GM23338 (cell line): Measurements from ENCODE around the gene IQGAP1. TPM values are rescaled to one million over a fixed set of nuclear protein-coding genes. Genes with fewer than 3 reads are reported as not detected.

Experiments
- ATAC-seq: fragments of 200-7000 bp; cut with Tn5 transposase; 3 replicates; pipeline ENCODE4 v1.9.1; 2020
- DNase-seq: peaks from one replicate; pipeline ENCODE4 v3.0.0-alpha.2; 2015; ENCODE audit warnings: low spot score
- H2AFZ ChIP-seq: fragments of 200-600 bp; sonication (generic); 2 replicates; pipeline ENCODE4 v1.8.0; 2016; ENCODE audit warnings: antibody characterized with exemption, mild to moderate bottlenecking, moderate library complexity
- H3F3A ChIP-seq: fragments of 200-600 bp; sonication (generic); replicated peaks from 2 replicates; pipeline ENCODE4 v1.8.0; 2017; ENCODE audit warnings: antibody characterized with exemption, mixed run types, low read depth
- H3K27ac ChIP-seq: fragments of 200-600 bp; sonication (generic); 2 replicates; pipeline ENCODE4 v1.6.1; 2016; ENCODE audit warnings: low read depth
- H3K27me3 ChIP-seq: fragments of 200-600 bp; sonication (generic); 2 replicates; pipeline ENCODE4 v1.8.0; 2016; ENCODE audit warnings: mild to moderate bottlenecking, mixed run types, moderate library complexity; ENCODE audit not compliant: insufficient read depth
- H3K36me3 ChIP-seq: fragments of 200-600 bp; sonication (generic); 2 replicates; pipeline ENCODE4 v1.8.0; 2016; ENCODE audit warnings: mild to moderate bottlenecking; ENCODE audit not compliant: insufficient read depth
- H3K4me1 ChIP-seq: fragments of 200-600 bp; sonication (generic); 2 replicates; pipeline ENCODE4 v1.8.0; 2016; ENCODE audit warnings: mild to moderate bottlenecking, moderate library complexity; ENCODE audit not compliant: insufficient read depth
- H3K4me2 ChIP-seq: fragments of 200-600 bp; sonication (generic); 2 replicates; pipeline ENCODE4 v1.7.1; 2017; ENCODE audit warnings: mixed run types
- H3K4me3 ChIP-seq: fragments of 200-600 bp; sonication (generic); 2 replicates; pipeline ENCODE4 v1.6.1; 2016; ENCODE audit warnings: mixed run types
- H3K79me2 ChIP-seq: fragments of 200-600 bp; sonication (generic); replicated peaks from 2 replicates; pipeline ENCODE4 v1.8.0; 2017; ENCODE audit warnings: mild to moderate bottlenecking; ENCODE audit not compliant: insufficient read depth
- H3K9me2 ChIP-seq: fragments of 200-600 bp; sonication (generic); 2 replicates; pipeline ENCODE4 v1.8.0; 2017; ENCODE audit not compliant: insufficient read depth
- H4K20me1 ChIP-seq: fragments of 200-600 bp; sonication (generic); replicated peaks from 2 replicates; pipeline ENCODE4 v1.8.0; 2017; ENCODE audit warnings: mild to moderate bottlenecking; ENCODE audit not compliant: insufficient read depth
- H3K27ac Mint-ChIP-seq: 2 replicates; pipeline ENCODE4 v1.8.0; 2020; ENCODE audit warnings: inconsistent platforms, mild to moderate bottlenecking, moderate library complexity, mixed read lengths
- H3K27me3 Mint-ChIP-seq: 3 replicates; pipeline ENCODE4 v1.8.0; 2022; ENCODE audit warnings: low read depth, mild to moderate bottlenecking, moderate library complexity, mixed read lengths, inconsistent platforms; ENCODE audit not compliant: insufficient read depth, poor library complexity
- H3K36me3 Mint-ChIP-seq: 3 replicates; pipeline ENCODE4 v1.8.0; 2021; ENCODE audit warnings: low read depth, mild to moderate bottlenecking, inconsistent platforms, moderate library complexity, mixed read lengths
- H3K4me1 Mint-ChIP-seq: 3 replicates; pipeline ENCODE4 v1.8.0; 2020; ENCODE audit warnings: mild to moderate bottlenecking, inconsistent platforms, mixed read lengths
- H3K4me3 Mint-ChIP-seq: 3 replicates; pipeline ENCODE4 v1.8.0; 2021; ENCODE audit warnings: moderate library complexity, mild to moderate bottlenecking, inconsistent platforms, mixed read lengths
- H3K9me3 Mint-ChIP-seq: 3 replicates; pipeline ENCODE4 v1.8.0; 2020; ENCODE audit warnings: moderate library complexity, mild to moderate bottlenecking, inconsistent platforms, mixed read lengths
- CREB1 ChIP-seq: fragments of 250-450 bp; sonication (Bioruptor Pico); IDR thresholded peaks from 2 replicates; pipeline ENCODE4 v1.5.0; 2020; ENCODE audit warnings: low read depth, mild to moderate bottlenecking, moderate library complexity
- EZH2 ChIP-seq: fragments of 200-600 bp; sonication (generic); IDR thresholded peaks from one replicate; pipeline ENCODE4 v1.8.0; 2017; ENCODE audit warnings: antibody characterized with exemption, mild to moderate bottlenecking, low read depth; ENCODE audit not compliant: unreplicated experiment
- EZH2phosphoT487 ChIP-seq: fragments of 200-600 bp; sonication (generic); IDR thresholded peaks from one replicate; pipeline ENCODE4 v1.8.1; 2018; ENCODE audit warnings: antibody characterized with exemption; ENCODE audit not compliant: unreplicated experiment
- JUNB ChIP-seq: IDR thresholded peaks from one replicate; pipeline ENCODE4 v1.6.1; 2016; ENCODE audit warnings: antibody characterized with exemption; ENCODE audit not compliant: unreplicated experiment
- NANOG ChIP-seq: IDR thresholded peaks from 2 replicates; pipeline ENCODE4 v1.6.1; 2016; ENCODE audit warnings: antibody characterized with exemption, borderline replicate concordance
- POLR2AphosphoS5 ChIP-seq: IDR thresholded peaks from 2 replicates; pipeline ENCODE4 v1.6.1; 2016; ENCODE audit warnings: antibody characterized with exemption, low read depth
- STAT1 ChIP-seq: IDR thresholded peaks from one replicate; pipeline ENCODE4 v1.6.1; 2016; ENCODE audit warnings: antibody characterized with exemption; ENCODE audit not compliant: unreplicated experiment
- ZNF114 ChIP-seq: fragments of 250-450 bp; sonication (Bioruptor Pico); IDR thresholded peaks from 2 replicates; pipeline ENCODE4 v1.5.0; 2020; ENCODE audit warnings: mild to moderate bottlenecking, moderate library complexity
- ZNF331 ChIP-seq: fragments of 250-450 bp; sonication (Bioruptor Pico); IDR thresholded peaks from 2 replicates; pipeline ENCODE4 v1.5.0; 2020; ENCODE audit warnings: low read depth, mild to moderate bottlenecking, moderate library complexity
- polyA plus RNA-seq: library from polyadenylated mRNA; unstranded; fragments of >200 nt; fragmentation: Nextera tagmentation; extraction: Ambion mirVana; gene quantifications from 2 replicates; pipeline ENCODE4 v1.2.1, GENCODE V29; 2016
- total RNA-seq: library from RNA; depleted of rRNA; stranded (reverse); fragments of >200 nt; shearing (Covaris generic); gene quantifications from 2 replicates; pipeline ENCODE4 v1.2.3, GENCODE V29; 2014
- TF ChIP-seq, protein P1 (sequence below), 2 experiments: fragments of 200-600 bp in 1 of 2; sonication (generic) in 1 of 2; conservative IDR thresholded peaks; 2 replicates each; pipeline versions ENCODE4 v1.5.1 to v1.6.1; 2016 to 2017; ENCODE audit warnings: antibody characterized with exemption in 2 of 2, low read depth in 2 of 2, mild to moderate bottlenecking in 2 of 2, moderate library complexity in 1 of 2
- TF ChIP-seq, protein P2 (sequence below): IDR thresholded peaks from one replicate; pipeline ENCODE4 v1.6.1; 2018; ENCODE audit warnings: antibody characterized with exemption; ENCODE audit not compliant: unreplicated experiment
- TF ChIP-seq, protein P3 (sequence below): IDR thresholded peaks from 2 replicates; pipeline ENCODE4 v1.6.1; 2016; ENCODE audit warnings: antibody characterized with exemption
- TF ChIP-seq, protein P4 (sequence below): fragments of 250-450 bp; sonication (Bioruptor Pico); IDR thresholded peaks from 2 replicates; pipeline ENCODE4 v1.5.0; 2020; ENCODE audit warnings: mild to moderate bottlenecking, moderate library complexity

Gene IQGAP1
- total and polyA plus RNA-seq, 2 experiments from 2014 or later, result 92.7 to 159 TPM

DNA sequence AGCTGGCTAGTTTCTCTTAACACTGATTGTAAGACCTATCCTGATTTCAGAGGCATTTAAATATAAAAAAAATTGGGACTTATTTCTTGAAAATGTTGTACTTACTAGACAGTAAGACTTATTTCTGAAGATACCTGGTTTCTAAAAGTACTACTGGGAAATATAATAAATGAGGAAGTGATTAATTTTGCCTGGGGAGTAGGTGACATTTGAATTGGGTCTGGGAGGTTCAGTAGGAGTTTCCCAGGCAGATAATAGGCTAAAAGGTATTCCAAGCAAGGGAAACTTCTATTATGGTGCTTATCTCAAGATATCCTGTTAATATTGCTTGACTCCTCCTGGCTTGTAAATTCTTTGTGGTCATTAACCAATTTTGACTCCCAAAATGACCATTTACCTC, 6.5 kb upstream of the IQGAP1 start:
- Mint-ChIP-seq H3K27ac (no peak overlapping the region), H3K36me3 (peaks cover 15% of the 10 kb centered on the region; the same call in 2 of the 3 replicates), H3K9me3 (peaks cover 24% of the 10 kb centered on the region), H3K27me3 (no peaks in the 10 kb centered on the region), H3K4me3 (no peak overlapping the region), H3K4me1 (no peaks in the 10 kb centered on the region; the same call in 1 of the 3 replicates)
- no peak overlapping the region for H3K27ac ChIP-seq
- DNase-seq, result no peak
- H3K4me2 ChIP-seq, result no peak overlapping the region
- H3K27me3 ChIP-seq, result no peaks in the 10 kb centered on the region
- no peak overlapping the region for H3K4me3 ChIP-seq
- H3K9me2 ChIP-seq, result no peaks in the 10 kb centered on the region
- 0 out of 2 replicates have a peak, but pooled peaks cover 3% of the 10 kb centered on the region for H3F3A ChIP-seq
- H2AFZ ChIP-seq, result no peak overlapping the region
- no peak for ATAC-seq
- H3K4me1 ChIP-seq, result no peaks in the 10 kb centered on the region
- no peaks in the 10 kb centered on the region for H4K20me1 ChIP-seq
- H3K36me3 ChIP-seq, result no peaks in the 10 kb centered on the region; the same call in 1 of the 2 replicates
- H3K79me2 ChIP-seq, result no peaks in the 10 kb centered on the region
- TF ChIP-seq STAT1 (no peak), ZNF114 (no peak), EZH2 (no peak), ZNF331 (CRISPR knock-in tag) (no peak), JUNB (no peak), CREB1 (CRISPR knock-in tag) (no peak), POLR2AphosphoS5 (no peak), NANOG (no peak), EZH2phosphoT487 (no peak)
- TF ChIP-seq, protein P1, sequence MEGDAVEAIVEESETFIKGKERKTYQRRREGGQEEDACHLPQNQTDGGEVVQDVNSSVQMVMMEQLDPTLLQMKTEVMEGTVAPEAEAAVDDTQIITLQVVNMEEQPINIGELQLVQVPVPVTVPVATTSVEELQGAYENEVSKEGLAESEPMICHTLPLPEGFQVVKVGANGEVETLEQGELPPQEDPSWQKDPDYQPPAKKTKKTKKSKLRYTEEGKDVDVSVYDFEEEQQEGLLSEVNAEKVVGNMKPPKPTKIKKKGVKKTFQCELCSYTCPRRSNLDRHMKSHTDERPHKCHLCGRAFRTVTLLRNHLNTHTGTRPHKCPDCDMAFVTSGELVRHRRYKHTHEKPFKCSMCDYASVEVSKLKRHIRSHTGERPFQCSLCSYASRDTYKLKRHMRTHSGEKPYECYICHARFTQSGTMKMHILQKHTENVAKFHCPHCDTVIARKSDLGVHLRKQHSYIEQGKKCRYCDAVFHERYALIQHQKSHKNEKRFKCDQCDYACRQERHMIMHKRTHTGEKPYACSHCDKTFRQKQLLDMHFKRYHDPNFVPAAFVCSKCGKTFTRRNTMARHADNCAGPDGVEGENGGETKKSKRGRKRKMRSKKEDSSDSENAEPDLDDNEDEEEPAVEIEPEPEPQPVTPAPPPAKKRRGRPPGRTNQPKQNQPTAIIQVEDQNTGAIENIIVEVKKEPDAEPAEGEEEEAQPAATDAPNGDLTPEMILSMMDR (conservative IDR thresholded peaks at IDR 0.05; ENCODE audit: low read depth in 2 of 2), result no peak
- TF ChIP-seq, protein P2, sequence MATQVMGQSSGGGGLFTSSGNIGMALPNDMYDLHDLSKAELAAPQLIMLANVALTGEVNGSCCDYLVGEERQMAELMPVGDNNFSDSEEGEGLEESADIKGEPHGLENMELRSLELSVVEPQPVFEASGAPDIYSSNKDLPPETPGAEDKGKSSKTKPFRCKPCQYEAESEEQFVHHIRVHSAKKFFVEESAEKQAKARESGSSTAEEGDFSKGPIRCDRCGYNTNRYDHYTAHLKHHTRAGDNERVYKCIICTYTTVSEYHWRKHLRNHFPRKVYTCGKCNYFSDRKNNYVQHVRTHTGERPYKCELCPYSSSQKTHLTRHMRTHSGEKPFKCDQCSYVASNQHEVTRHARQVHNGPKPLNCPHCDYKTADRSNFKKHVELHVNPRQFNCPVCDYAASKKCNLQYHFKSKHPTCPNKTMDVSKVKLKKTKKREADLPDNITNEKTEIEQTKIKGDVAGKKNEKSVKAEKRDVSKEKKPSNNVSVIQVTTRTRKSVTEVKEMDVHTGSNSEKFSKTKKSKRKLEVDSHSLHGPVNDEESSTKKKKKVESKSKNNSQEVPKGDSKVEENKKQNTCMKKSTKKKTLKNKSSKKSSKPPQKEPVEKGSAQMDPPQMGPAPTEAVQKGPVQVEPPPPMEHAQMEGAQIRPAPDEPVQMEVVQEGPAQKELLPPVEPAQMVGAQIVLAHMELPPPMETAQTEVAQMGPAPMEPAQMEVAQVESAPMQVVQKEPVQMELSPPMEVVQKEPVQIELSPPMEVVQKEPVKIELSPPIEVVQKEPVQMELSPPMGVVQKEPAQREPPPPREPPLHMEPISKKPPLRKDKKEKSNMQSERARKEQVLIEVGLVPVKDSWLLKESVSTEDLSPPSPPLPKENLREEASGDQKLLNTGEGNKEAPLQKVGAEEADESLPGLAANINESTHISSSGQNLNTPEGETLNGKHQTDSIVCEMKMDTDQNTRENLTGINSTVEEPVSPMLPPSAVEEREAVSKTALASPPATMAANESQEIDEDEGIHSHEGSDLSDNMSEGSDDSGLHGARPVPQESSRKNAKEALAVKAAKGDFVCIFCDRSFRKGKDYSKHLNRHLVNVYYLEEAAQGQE, result no peak
- TF ChIP-seq, protein P3, sequence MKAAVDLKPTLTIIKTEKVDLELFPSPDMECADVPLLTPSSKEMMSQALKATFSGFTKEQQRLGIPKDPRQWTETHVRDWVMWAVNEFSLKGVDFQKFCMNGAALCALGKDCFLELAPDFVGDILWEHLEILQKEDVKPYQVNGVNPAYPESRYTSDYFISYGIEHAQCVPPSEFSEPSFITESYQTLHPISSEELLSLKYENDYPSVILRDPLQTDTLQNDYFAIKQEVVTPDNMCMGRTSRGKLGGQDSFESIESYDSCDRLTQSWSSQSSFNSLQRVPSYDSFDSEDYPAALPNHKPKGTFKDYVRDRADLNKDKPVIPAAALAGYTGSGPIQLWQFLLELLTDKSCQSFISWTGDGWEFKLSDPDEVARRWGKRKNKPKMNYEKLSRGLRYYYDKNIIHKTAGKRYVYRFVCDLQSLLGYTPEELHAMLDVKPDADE, result no peak
- TF ChIP-seq, protein P4, sequence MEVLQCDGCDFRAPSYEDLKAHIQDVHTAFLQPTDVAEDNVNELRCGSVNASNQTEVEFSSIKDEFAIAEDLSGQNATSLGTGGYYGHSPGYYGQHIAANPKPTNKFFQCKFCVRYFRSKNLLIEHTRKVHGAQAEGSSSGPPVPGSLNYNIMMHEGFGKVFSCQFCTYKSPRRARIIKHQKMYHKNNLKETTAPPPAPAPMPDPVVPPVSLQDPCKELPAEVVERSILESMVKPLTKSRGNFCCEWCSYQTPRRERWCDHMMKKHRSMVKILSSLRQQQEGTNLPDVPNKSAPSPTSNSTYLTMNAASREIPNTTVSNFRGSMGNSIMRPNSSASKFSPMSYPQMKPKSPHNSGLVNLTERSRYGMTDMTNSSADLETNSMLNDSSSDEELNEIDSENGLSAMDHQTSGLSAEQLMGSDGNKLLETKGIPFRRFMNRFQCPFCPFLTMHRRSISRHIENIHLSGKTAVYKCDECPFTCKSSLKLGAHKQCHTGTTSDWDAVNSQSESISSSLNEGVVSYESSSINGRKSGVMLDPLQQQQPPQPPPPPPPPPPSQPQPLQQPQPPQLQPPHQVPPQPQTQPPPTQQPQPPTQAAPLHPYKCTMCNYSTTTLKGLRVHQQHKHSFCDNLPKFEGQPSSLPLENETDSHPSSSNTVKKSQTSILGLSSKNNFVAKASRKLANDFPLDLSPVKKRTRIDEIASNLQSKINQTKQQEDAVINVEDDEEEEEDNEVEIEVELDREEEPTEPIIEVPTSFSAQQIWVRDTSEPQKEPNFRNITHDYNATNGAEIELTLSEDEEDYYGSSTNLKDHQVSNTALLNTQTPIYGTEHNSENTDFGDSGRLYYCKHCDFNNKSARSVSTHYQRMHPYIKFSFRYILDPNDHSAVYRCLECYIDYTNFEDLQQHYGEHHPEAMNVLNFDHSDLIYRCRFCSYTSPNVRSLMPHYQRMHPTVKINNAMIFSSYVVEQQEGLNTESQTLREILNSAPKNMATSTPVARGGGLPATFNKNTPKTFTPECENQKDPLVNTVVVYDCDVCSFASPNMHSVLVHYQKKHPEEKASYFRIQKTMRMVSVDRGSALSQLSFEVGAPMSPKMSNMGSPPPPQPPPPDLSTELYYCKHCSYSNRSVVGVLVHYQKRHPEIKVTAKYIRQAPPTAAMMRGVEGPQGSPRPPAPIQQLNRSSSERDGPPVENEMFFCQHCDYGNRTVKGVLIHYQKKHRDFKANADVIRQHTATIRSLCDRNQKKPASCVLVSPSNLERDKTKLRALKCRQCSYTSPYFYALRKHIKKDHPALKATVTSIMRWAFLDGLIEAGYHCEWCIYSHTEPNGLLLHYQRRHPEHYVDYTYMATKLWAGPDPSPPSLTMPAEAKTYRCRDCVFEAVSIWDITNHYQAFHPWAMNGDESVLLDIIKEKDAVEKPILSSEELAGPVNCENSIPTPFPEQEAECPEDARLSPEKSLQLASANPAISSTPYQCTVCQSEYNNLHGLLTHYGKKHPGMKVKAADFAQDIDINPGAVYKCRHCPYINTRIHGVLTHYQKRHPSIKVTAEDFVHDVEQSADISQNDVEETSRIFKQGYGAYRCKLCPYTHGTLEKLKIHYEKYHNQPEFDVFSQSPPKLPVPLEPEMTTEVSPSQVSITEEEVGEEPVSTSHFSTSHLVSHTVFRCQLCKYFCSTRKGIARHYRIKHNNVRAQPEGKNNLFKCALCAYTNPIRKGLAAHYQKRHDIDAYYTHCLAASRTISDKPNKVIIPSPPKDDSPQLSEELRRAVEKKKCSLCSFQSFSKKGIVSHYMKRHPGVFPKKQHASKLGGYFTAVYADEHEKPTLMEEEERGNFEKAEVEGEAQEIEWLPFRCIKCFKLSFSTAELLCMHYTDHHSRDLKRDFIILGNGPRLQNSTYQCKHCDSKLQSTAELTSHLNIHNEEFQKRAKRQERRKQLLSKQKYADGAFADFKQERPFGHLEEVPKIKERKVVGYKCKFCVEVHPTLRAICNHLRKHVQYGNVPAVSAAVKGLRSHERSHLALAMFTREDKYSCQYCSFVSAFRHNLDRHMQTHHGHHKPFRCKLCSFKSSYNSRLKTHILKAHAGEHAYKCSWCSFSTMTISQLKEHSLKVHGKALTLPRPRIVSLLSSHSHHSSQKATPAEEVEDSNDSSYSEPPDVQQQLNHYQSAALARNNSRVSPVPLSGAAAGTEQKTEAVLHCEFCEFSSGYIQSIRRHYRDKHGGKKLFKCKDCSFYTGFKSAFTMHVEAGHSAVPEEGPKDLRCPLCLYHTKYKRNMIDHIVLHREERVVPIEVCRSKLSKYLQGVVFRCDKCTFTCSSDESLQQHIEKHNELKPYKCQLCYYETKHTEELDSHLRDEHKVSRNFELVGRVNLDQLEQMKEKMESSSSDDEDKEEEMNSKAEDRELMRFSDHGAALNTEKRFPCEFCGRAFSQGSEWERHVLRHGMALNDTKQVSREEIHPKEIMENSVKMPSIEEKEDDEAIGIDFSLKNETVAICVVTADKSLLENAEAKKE, result no peak
